HEK293T (cell line): Measurements from ENCODE around the gene GPATCH3.
A peak's percentile ranks its signal among the peaks of the same experiment; 100 is the strongest.

Experiments
- ARNT ChIP-seq: fragments of 450-650 bp; IDR thresholded peaks from 2 replicates; pipeline ENCODE4 v1.6.1; 2017; ENCODE audit warnings: mild to moderate bottlenecking
- BHLHE40 ChIP-seq: fragments of 450-650 bp; IDR thresholded peaks from 2 replicates; pipeline ENCODE4 v1.6.1; 2016; ENCODE audit warnings: mild to moderate bottlenecking, moderate library complexity, borderline replicate concordance
- CTBP1 ChIP-seq: fragments of 450-650 bp; IDR thresholded peaks from 2 replicates; pipeline ENCODE4 v1.6.1; 2016; ENCODE audit warnings: borderline replicate concordance
- ELF4 ChIP-seq: fragments of 450-650 bp; IDR thresholded peaks from 2 replicates; pipeline ENCODE4 v1.6.1; 2017; ENCODE audit warnings: antibody characterized with exemption
- FOXA1 ChIP-seq: fragments of 450-650 bp; IDR thresholded peaks from 2 replicates; pipeline ENCODE4 v1.6.1; 2016; ENCODE audit warnings: mild to moderate bottlenecking
- FOXK2 ChIP-seq: fragments of 450-650 bp; IDR thresholded peaks from 2 replicates; pipeline ENCODE4 v1.6.1; 2016; ENCODE audit warnings: mild to moderate bottlenecking
- HDGF ChIP-seq: fragments of 450-650 bp; IDR thresholded peaks from 2 replicates; pipeline ENCODE4 v1.6.1; 2017; ENCODE audit warnings: antibody characterized with exemption, borderline replicate concordance
- L3MBTL2 ChIP-seq: fragments of 450-650 bp; conservative IDR thresholded peaks from 2 replicates; pipeline ENCODE4 v1.6.1; 2016; ENCODE audit warnings: mild to moderate bottlenecking
- PKNOX1 ChIP-seq: fragments of 450-650 bp; IDR thresholded peaks from 2 replicates; pipeline ENCODE4 v1.6.1; 2016
- SP1 ChIP-seq: fragments of 450-650 bp; IDR thresholded peaks from 2 replicates; pipeline ENCODE4 v1.6.1; 2017
- SUZ12 ChIP-seq: fragments of 450-650 bp; IDR thresholded peaks from 2 replicates; pipeline ENCODE4 v1.6.1; 2016; ENCODE audit warnings: mild to moderate bottlenecking

- peak; percentile 96 for TF ChIP-seq PKNOX1
- TF ChIP-seq SUZ12, result no peak
- TF ChIP-seq FOXA1, result no peak
- TF ChIP-seq FOXK2, result no peak
- no peak for TF ChIP-seq BHLHE40
- TF ChIP-seq HDGF, result no peak
- TF ChIP-seq ARNT, result no peak
- TF ChIP-seq CTBP1, result no peak
- no peak for TF ChIP-seq ELF4
- peak; percentile 94 for TF ChIP-seq L3MBTL2
- TF ChIP-seq SP1, result no peak
Observed at GRCh38 chr1:26921540-26922430, 21.5 kb upstream of the GPATCH3 start, which contains the start of gene NUDC.
